Osteoblast (primary cell): ENCODE data around the gene TAF11. TPM values are rescaled to one million over a fixed set of nuclear protein-coding genes. Genes with fewer than 3 reads are reported as not detected.

Experiments
- DNase-seq: peaks from one replicate; pipeline ENCODE4 v3.0.0; 2011; ENCODE audit warnings: low spot score, mixed read lengths; ENCODE audit not compliant: insufficient read length; ENCODE audit errors: missing footprints
- H2AFZ ChIP-seq: 2 replicates; pipeline ENCODE4 v1.6.0; 2011; ENCODE audit warnings: mild to moderate bottlenecking, low read length
- H3K27ac ChIP-seq: 2 replicates; pipeline ENCODE4 v1.5.1; 2011; ENCODE audit warnings: mild to moderate bottlenecking, low read depth, low read length, moderate library complexity
- H3K27me3 ChIP-seq: 2 replicates; pipeline ENCODE4 v1.6.0; 2012; ENCODE audit warnings: mild to moderate bottlenecking, control low read depth, inconsistent platforms, low read length, moderate library complexity; ENCODE audit not compliant: insufficient read depth
- H3K36me3 ChIP-seq: 2 replicates; pipeline ENCODE4 v1.5.1; 2011; ENCODE audit warnings: mild to moderate bottlenecking, low read length, control low read depth, moderate library complexity; ENCODE audit not compliant: insufficient read depth
- H3K4me1 ChIP-seq: 2 replicates; pipeline ENCODE4 v1.5.1; 2011; ENCODE audit warnings: mild to moderate bottlenecking, low read length, control low read depth, moderate library complexity; ENCODE audit not compliant: insufficient read depth
- H3K4me2 ChIP-seq: 2 replicates; pipeline ENCODE4 v1.6.0; 2011; ENCODE audit warnings: mild to moderate bottlenecking, low read length; ENCODE audit not compliant: insufficient read depth
- H3K4me3 ChIP-seq: fragments of 200-600 bp; sonication (generic); 3 replicates; pipeline ENCODE4 v1.5.1; 2012; ENCODE audit warnings: mild to moderate bottlenecking, low read length, inconsistent platforms; ENCODE audit not compliant: insufficient read depth
- H3K79me2 ChIP-seq: 2 replicates; pipeline ENCODE4 v1.6.0; 2012; ENCODE audit warnings: mild to moderate bottlenecking, low read length, control low read depth, inconsistent platforms; ENCODE audit not compliant: insufficient read depth
- H3K9me3 ChIP-seq: 2 replicates; pipeline ENCODE4 v1.5.1; 2011; ENCODE audit warnings: low read depth, low read length, control low read depth
- H4K20me1 ChIP-seq: 2 replicates; pipeline ENCODE4 v1.6.0; 2012; ENCODE audit warnings: mild to moderate bottlenecking, low read length, control low read depth; ENCODE audit not compliant: insufficient read depth
- total RNA-seq: library from RNA; depleted of rRNA; stranded (reverse); fragments of >200 nt; gene quantifications from 2 replicates; pipeline ENCODE4 v1.2.3, GENCODE V29; 2012
- TF ChIP-seq, protein P1 (sequence below): IDR thresholded peaks from 2 replicates; pipeline ENCODE4 v1.5.1; 2011; ENCODE audit warnings: mild to moderate bottlenecking, low read depth, low read length, moderate library complexity; ENCODE audit errors: extremely low read depth

TAF11 gene
- total RNA-seq, 1 donor = 16.6 TPM

DNA sequence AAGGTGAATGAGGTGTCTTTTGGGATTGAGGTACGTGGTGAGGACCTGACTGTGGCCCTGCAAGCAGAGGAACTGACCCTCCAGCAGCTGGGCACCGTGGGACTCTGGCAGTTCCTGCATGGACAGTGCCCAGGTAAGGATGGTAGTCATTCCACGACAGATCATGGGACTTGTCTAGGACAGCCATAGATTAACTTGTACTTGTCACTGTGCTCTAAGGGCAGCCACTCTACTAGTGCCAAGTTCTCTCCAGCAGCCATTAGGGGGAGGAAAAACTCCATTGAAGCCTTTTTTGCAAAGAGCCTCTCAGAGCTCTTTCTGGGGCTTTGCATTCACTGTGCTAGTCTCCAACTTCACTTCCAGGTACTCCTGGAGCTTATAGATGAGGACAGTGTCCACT is 20.4 kb downstream of the TAF11 start:
- Histone ChIP-seq H3K27me3 (no peaks in the 10 kb centered on the region), H3K79me2 (no peaks in the 10 kb centered on the region), H3K4me1 (no peaks in the 10 kb centered on the region), H3K9me3 (no peaks in the 10 kb centered on the region), H2AFZ (no peak overlapping the region), H3K36me3 (peaks cover 17% of the 10 kb centered on the region), H3K4me2 (no peak overlapping the region), H3K27ac (no peak overlapping the region), H4K20me1 (no peaks in the 10 kb centered on the region), H3K4me3 (no peak overlapping the region)
- DNase-seq = no peak
- TF ChIP-seq, protein P1, sequence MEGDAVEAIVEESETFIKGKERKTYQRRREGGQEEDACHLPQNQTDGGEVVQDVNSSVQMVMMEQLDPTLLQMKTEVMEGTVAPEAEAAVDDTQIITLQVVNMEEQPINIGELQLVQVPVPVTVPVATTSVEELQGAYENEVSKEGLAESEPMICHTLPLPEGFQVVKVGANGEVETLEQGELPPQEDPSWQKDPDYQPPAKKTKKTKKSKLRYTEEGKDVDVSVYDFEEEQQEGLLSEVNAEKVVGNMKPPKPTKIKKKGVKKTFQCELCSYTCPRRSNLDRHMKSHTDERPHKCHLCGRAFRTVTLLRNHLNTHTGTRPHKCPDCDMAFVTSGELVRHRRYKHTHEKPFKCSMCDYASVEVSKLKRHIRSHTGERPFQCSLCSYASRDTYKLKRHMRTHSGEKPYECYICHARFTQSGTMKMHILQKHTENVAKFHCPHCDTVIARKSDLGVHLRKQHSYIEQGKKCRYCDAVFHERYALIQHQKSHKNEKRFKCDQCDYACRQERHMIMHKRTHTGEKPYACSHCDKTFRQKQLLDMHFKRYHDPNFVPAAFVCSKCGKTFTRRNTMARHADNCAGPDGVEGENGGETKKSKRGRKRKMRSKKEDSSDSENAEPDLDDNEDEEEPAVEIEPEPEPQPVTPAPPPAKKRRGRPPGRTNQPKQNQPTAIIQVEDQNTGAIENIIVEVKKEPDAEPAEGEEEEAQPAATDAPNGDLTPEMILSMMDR = peak; percentile 24

DNA sequence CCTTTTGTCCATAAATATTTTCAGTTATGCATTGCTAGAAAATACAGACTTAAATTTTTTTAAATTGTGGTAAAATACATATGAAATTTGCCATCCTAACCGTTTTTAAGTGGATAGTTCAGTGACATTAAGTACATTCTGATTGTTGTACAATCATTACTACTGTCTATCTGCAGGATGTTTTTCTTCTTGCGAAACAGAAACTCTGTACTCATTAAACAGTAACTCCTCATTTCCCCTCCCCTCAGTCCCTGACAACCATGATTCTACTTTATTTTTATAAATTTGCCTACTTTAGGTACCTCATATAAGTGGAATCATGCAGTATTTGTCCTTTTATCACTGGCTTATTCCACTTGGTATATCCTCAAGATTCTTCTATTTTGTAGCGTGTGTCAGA is 21.3 kb downstream of the TAF11 start:
- Histone ChIP-seq H3K27me3 (no peaks in the 10 kb centered on the region), H3K27ac (no peak overlapping the region), H3K4me3 (no peak overlapping the region), H3K9me3 (no peaks in the 10 kb centered on the region), H3K79me2 (no peaks in the 10 kb centered on the region), H2AFZ (no peak overlapping the region), H3K4me2 (no peak overlapping the region), H3K36me3 (peaks cover 7% of the 10 kb centered on the region), H3K4me1 (no peaks in the 10 kb centered on the region), H4K20me1 (no peaks in the 10 kb centered on the region)
- TF ChIP-seq, protein P1 = no peak
- no peak for DNase-seq

DNA sequence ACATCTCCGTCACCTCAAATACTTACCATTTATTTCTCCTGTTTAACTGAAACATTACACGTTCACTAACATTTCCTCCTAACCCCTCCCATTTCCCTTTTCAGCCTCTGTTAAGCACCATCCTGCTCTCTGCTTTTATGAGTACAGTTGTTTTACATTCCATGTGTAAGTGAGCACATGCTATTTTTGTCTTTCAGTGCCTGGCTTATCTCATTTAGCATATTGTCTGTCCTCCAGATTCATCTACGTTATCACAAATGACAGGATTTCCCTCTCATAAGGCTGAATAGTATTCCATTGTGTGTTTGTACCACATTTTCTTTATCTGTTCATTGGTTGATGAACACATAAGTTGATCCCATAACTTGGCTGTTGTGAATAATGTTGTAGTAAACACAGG is 22.7 kb downstream of the TAF11 start:
- H3K36me3 ChIP-seq = peaks cover 2% of the 10 kb centered on the region
- no peaks in the 10 kb centered on the region for H3K4me1 ChIP-seq
- H2AFZ ChIP-seq = no peak overlapping the region
- TF ChIP-seq, protein P1 = no peak
- no peaks in the 10 kb centered on the region for H3K9me3 ChIP-seq
- no peaks in the 10 kb centered on the region for H4K20me1 ChIP-seq
- no peak overlapping the region for H3K4me3 ChIP-seq
- H3K79me2 ChIP-seq = no peaks in the 10 kb centered on the region
- DNase-seq = no peak
- no peaks in the 10 kb centered on the region for H3K27me3 ChIP-seq
- no peak overlapping the region for H3K27ac ChIP-seq
- H3K4me2 ChIP-seq = no peak overlapping the region

DNA sequence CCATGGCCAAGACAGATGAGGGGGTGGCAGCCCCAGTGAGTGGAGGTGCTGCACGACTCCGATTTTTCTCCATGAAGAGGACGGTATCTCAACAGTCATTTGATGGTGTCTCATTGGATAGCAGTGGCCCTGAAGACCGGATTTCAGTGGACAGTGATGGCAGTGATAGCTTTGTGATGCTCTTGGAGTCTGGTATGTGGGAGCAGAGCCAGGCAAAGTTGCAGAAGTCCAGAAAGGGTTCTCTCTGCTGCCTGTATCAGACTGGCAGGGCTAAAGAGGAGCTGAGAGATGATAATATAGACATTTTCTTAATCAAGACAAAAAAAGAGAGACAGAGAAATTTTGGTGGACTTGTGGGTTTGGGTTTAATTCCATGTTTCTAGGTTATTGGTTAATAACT is 23.8 kb downstream of the TAF11 start:
- Histone ChIP-seq H3K4me3 (no peak overlapping the region), H3K9me3 (no peaks in the 10 kb centered on the region), H3K36me3 (peaks cover 11% of the 10 kb centered on the region), H2AFZ (no peak overlapping the region), H3K4me2 (no peak overlapping the region), H3K79me2 (no peaks in the 10 kb centered on the region), H3K27ac (no peak overlapping the region), H4K20me1 (no peaks in the 10 kb centered on the region), H3K4me1 (no peaks in the 10 kb centered on the region), H3K27me3 (no peaks in the 10 kb centered on the region)
- DNase-seq = no peak
- TF ChIP-seq, protein P1 = no peak
